Smooth muscle cell (in vitro differentiated cells): ENCODE results near the gene ETV6. TPM values are rescaled to one million over a fixed set of nuclear protein-coding genes. Genes with fewer than 3 reads are reported as not detected.

ENCODE experiments used
- DNase-seq: peaks from one replicate; lab custom pipeline; 2025; ENCODE audit not compliant: unreplicated experiment; lab: John Stamatoyannopoulos, UW
- H2AFZ ChIP-seq: fragments of 200-600 bp; sonication (generic); 2 replicates; pipeline ENCODE4 v1.6.0; 2016; ENCODE audit warnings: antibody characterized with exemption, low read depth, mild to moderate bottlenecking
- H3F3A ChIP-seq: fragments of 200-600 bp; sonication (generic); 2 replicates; pipeline ENCODE4 v1.6.0; 2017; ENCODE audit warnings: antibody characterized with exemption, low read depth
- H3K27ac ChIP-seq: fragments of 200-600 bp; sonication (generic); 2 replicates; pipeline ENCODE4 v1.5.1; 2016; ENCODE audit warnings: low read depth, mild to moderate bottlenecking
- H3K27me3 ChIP-seq: fragments of 200-600 bp; sonication (generic); 2 replicates; pipeline ENCODE4 v1.6.1; 2016; ENCODE audit warnings: low read depth, mild to moderate bottlenecking
- H3K36me3 ChIP-seq: fragments of 200-600 bp; sonication (generic); 2 replicates; pipeline ENCODE4 v1.5.1; 2016; ENCODE audit warnings: low read depth
- H3K4me1 ChIP-seq: fragments of 200-600 bp; sonication (generic); 2 replicates; pipeline ENCODE4 v1.5.1; 2016; ENCODE audit warnings: low read depth
- H3K4me2 ChIP-seq: fragments of 200-600 bp; sonication (generic); 2 replicates; pipeline ENCODE4 v1.6.0; 2016; ENCODE audit warnings: mild to moderate bottlenecking
- H3K4me3 ChIP-seq: fragments of 200-600 bp; sonication (generic); 2 replicates; pipeline ENCODE4 v1.5.1; 2016; ENCODE audit warnings: mild to moderate bottlenecking
- H3K79me2 ChIP-seq: fragments of 200-600 bp; sonication (generic); 2 replicates; pipeline ENCODE4 v1.6.0; 2016; ENCODE audit warnings: low read depth, mild to moderate bottlenecking
- H3K9ac ChIP-seq: fragments of 200-600 bp; sonication (generic); 2 replicates; pipeline ENCODE4 v1.6.0; 2016; ENCODE audit warnings: low read depth
- H3K9me3 ChIP-seq: fragments of 200-600 bp; sonication (generic); replicated peaks from 2 replicates; pipeline ENCODE4 v1.5.1; 2016; ENCODE audit warnings: low read depth
- H4K20me1 ChIP-seq: fragments of 200-600 bp; sonication (generic); 2 replicates; pipeline ENCODE4 v1.6.0; 2016; ENCODE audit warnings: low read depth
- WGBS: methylation state at CpG from one replicate; pipeline ENCODE4 v1.1.7; 2016; ENCODE audit warnings: low lambda C conversion rate; 5-methylcytosine and 5-hydroxymethylcytosine counted together
- polyA plus RNA-seq: library from polyadenylated mRNA; unstranded; fragments of >200 nt; fragmentation: Nextera tagmentation; extraction: Ambion mirVana; gene quantifications from 2 replicates; pipeline ENCODE4 v1.2.1, GENCODE V29; 2016
- total RNA-seq: library from RNA; depleted of rRNA; stranded (reverse); fragments of >200 nt; gene quantifications from 2 replicates; pipeline ENCODE4 v1.2.3, GENCODE V29; 2014
- TF ChIP-seq, protein P1 (sequence below): fragments of 200-600 bp; sonication (generic); IDR thresholded peaks from 2 replicates; pipeline ENCODE4 v1.5.1; 2017; ENCODE audit warnings: borderline replicate concordance, mild to moderate bottlenecking, antibody characterized with exemption; ENCODE audit not compliant: insufficient read depth, poor library complexity, severe bottlenecking

ETV6 gene
- total and polyA plus RNA-seq, 2 experiments from 2014 or later: 11.5 to 23.8 TPM

DNA sequence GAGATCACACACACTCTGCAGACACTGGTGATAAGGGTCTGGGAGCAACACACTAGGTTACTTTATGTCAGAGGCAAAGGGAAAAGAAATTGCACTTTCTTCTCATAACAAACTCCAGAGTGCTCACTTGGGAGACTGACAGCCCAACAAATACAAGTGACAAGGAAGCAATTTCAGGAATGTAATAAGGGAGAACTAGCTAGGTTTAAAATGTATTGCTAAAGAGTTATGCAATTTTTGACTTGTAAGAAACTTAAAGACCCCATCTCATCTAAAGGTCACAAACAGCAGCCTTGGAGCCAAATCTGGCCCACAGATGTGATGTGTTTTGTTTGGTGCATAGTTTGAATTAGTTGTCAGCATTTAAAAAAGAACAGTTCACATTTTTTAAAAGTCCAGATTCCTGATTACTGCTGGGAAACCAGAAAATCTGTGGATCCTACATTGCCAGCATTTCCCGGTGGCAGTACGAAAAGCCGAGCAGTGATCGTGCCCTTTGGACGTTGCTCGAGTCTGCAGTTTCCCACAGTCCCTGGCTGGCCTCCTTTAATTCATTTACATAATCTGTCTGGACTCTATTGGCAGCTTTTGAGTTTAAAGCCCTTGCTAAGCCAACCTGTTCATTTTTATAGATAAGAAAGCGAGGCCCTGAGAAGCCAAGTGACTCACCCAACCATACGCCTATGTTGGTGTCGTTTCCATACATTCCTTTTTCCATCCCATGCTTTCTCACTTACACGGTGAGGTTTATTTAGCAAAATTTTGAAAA, 42.0 kb upstream of the ETV6 start:
- no peaks in the 10 kb centered on the region for H4K20me1 ChIP-seq
- H3F3A ChIP-seq: peaks cover 25% of the 10 kb centered on the region
- H2AFZ ChIP-seq: no peak overlapping the region
- H3K9ac ChIP-seq: no peak overlapping the region
- no peaks in the 10 kb centered on the region for H3K9me3 ChIP-seq
- no peaks in the 10 kb centered on the region for H3K36me3 ChIP-seq
- H3K27ac ChIP-seq: peak overlapping the region; percentile 57
- H3K4me3 ChIP-seq: peak overlapping the region; percentile 20
- no peak for DNase-seq
- H3K79me2 ChIP-seq: no peaks in the 10 kb centered on the region
- peaks cover 18% of the 10 kb centered on the region for H3K4me1 ChIP-seq
- WGBS: 4% methylated on average over 10 of the region's 10 CpGs
- H3K27me3 ChIP-seq: no peaks in the 10 kb centered on the region
- TF ChIP-seq, protein P1, sequence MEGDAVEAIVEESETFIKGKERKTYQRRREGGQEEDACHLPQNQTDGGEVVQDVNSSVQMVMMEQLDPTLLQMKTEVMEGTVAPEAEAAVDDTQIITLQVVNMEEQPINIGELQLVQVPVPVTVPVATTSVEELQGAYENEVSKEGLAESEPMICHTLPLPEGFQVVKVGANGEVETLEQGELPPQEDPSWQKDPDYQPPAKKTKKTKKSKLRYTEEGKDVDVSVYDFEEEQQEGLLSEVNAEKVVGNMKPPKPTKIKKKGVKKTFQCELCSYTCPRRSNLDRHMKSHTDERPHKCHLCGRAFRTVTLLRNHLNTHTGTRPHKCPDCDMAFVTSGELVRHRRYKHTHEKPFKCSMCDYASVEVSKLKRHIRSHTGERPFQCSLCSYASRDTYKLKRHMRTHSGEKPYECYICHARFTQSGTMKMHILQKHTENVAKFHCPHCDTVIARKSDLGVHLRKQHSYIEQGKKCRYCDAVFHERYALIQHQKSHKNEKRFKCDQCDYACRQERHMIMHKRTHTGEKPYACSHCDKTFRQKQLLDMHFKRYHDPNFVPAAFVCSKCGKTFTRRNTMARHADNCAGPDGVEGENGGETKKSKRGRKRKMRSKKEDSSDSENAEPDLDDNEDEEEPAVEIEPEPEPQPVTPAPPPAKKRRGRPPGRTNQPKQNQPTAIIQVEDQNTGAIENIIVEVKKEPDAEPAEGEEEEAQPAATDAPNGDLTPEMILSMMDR: no peak
- H3K4me2 ChIP-seq: peak overlapping the region; percentile 76

DNA sequence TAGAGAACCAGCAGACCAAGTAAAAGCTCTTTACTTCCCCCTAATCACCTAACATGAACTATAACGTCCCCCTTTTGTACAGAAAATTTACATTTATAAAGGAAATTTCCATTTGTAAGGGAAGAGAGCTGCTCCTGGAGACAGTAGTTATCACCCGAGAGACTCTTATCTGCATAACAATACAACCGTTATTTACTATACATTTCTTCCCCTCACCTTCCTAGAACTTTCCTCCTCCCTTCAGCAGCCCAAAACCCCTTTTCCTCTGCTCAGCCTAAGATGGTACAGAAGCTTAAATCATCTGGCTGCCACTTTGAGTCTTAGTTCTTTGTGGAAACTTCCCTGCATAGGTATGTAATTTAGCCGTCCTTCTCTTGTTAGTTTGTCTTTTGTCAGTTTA, 40.4 kb upstream of the ETV6 start:
- DNase-seq: no peak
- TF ChIP-seq, protein P1: no peak
- no peak overlapping the region for H3K9ac ChIP-seq
- WGBS: 67% methylated on average over 4 of the region's 4 CpGs
- peaks cover 18% of the 10 kb centered on the region for H3K4me1 ChIP-seq
- H3K27ac ChIP-seq: no peak overlapping the region
- no peaks in the 10 kb centered on the region for H3K36me3 ChIP-seq
- H3K4me2 ChIP-seq: no peak overlapping the region
- peaks cover 25% of the 10 kb centered on the region for H3F3A ChIP-seq
- no peak overlapping the region for H3K4me3 ChIP-seq
- no peaks in the 10 kb centered on the region for H3K27me3 ChIP-seq
- H2AFZ ChIP-seq: no peak overlapping the region
- H3K79me2 ChIP-seq: no peaks in the 10 kb centered on the region
- no peaks in the 10 kb centered on the region for H4K20me1 ChIP-seq
- H3K9me3 ChIP-seq: no peaks in the 10 kb centered on the region

- Histone ChIP-seq H3K9ac (no peak overlapping the region), H4K20me1 (no peaks in the 10 kb centered on the region), H3K9me3 (no peaks in the 10 kb centered on the region), H3K27ac (no peak overlapping the region), H2AFZ (no peak overlapping the region), H3F3A (no peaks in the 10 kb centered on the region), H3K36me3 (no peaks in the 10 kb centered on the region), H3K79me2 (no peaks in the 10 kb centered on the region), H3K4me1 (no peaks in the 10 kb centered on the region), H3K4me2 (no peak overlapping the region), H3K4me3 (no peak overlapping the region), H3K27me3 (no peaks in the 10 kb centered on the region)
- 97% methylated on average over 1 of the region's 1 CpG for WGBS
- no peak for DNase-seq
- TF ChIP-seq, protein P1: no peak
Measured at GRCh38 chr12:11615481-11615880, 34.0 kb upstream of the ETV6 start.

GRCh38 chr12:11618046-11618445, 31.4 kb upstream of the ETV6 start:
- Histone ChIP-seq H3K4me2 (no peak overlapping the region), H3K79me2 (no peaks in the 10 kb centered on the region), H3K27me3 (no peaks in the 10 kb centered on the region), H3K27ac (no peak overlapping the region), H4K20me1 (no peaks in the 10 kb centered on the region), H2AFZ (no peak overlapping the region), H3K4me1 (peaks cover 10% of the 10 kb centered on the region), H3K4me3 (no peak overlapping the region), H3K9me3 (no peaks in the 10 kb centered on the region), H3F3A (peaks cover 14% of the 10 kb centered on the region), H3K36me3 (no peaks in the 10 kb centered on the region), H3K9ac (no peak overlapping the region)
- no peak for DNase-seq
- TF ChIP-seq, protein P1: no peak
